ENCODE data around the gene ACSL3. TPM values are rescaled to one million over a fixed set of nuclear protein-coding genes. Genes with fewer than 3 reads are reported as not detected.
"Not testable (repeated sequence)": the region's sequence is repeated elsewhere in the genome, so short reads cannot be mapped to it uniquely, and the experiment has no call there.

The ACSL3 gene
- polyA plus RNA-seq, 10 donors = 34.3 to 50.1 (median 44.9) TPM

DNA sequence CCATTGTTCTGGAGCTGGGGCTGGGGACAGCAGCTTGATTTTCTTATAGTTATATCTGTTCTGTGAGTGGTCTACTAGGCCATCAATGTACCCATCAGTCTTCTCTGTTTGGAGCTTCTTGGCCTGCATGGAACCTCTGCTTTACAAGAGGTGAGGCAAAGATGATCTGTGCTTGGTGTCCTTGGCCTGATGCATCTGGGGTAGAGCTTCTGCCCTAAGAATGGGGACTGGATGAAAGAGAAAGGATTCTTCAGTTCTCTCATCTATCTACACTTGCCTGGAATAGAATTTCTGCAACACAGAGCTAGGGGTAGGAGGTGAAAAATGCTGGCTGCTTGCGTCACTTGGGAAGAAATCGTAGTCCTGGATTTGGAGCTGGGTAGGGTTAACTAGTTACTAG lies 46.2 kb downstream of the ACSL3 start:
- no peak for DNase-seq

DNA sequence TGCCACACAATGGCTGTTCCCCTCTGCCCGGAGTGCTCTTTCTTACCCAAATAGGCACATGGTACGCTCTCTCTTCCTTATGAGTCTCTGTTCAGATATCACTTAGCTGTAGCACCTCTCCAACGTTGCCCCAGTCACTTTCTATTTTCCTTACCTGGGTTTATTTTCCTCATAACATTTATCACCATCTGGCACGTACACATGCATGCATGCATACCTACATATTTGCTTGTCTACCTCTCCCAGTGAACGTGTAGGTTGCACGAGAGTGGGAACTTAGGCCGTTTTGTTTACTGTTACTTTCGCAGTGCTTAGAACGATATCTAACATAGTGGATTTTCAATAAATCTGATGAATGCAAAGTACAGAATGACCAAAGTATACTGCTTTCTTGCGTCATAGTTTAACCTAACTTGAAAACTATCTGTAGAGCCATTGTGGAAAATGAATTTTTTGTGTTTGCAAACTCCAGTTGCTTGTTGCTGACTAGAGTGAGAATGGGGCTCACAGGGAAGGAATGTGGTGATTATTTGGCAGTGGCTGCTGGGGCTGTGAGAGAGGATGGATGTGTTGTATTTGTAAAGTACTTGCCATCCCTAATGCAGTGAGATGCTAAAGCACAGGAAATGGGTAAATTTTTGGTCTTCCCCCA lies 47.1 kb downstream of the ACSL3 start:
- DNase-seq = no peak

DNA sequence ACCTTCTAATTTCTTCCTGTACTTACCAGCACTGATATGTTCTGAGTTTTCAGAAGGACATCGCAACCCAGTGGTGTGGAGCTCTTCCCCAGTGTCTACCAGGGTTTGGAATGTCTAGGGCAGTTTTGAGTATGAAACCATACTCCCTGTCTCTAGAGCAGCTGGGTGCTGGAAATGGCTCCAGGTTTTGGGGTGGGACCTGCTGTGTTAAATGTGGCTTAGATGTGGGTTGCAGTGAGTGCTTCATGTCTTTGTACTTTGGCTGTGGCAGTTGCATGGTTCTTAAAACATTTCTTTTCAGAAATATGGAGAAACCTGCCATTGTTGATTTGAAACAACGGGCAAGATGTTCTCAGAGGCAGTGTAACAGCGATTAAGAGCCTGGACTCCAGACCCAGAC lies 48.5 kb downstream of the ACSL3 start:
- DNase-seq = no peak

DNA sequence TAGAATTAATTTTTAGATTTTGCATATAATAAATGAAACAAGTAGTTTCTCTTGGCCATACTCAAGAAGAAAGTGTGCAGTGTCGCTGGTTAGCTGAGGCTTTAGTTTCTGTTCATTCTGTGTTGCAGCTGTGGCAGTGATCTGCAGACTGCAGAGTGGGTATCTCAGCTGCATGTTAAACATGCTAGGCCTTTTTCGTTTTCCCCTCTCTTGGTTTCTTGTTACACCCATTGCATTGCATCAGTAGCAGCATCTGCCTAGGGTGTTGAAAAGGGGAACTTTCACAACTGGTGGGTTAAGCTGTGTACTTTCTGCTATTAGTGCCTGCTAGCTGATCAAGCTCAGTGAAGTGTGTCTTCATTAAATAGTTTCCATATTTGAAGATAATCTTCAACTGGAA lies 51.3 kb downstream of the ACSL3 start:
- DNase-seq = peak in 2 of 3 donors; percentile 18 to 23

DNA sequence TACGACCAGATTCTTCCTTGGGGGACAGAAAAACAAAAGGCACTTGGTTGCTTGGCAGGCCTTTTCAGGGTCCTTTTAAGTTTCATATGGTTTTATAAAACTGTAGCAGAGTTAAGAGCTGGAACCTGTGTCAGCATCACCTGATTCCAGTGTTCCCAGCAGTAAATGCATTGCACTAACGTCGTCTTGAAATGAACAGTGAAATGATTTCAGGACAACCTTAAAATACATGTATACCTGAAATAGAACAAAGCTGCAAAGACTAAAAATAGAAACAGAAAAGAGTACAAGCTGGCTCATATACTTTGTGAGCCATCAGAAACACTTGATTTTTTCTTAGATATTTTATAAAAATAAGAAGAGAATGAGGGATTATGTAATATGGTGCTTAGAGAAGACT lies 51.9 kb downstream of the ACSL3 start:
- no peak for DNase-seq

DNA sequence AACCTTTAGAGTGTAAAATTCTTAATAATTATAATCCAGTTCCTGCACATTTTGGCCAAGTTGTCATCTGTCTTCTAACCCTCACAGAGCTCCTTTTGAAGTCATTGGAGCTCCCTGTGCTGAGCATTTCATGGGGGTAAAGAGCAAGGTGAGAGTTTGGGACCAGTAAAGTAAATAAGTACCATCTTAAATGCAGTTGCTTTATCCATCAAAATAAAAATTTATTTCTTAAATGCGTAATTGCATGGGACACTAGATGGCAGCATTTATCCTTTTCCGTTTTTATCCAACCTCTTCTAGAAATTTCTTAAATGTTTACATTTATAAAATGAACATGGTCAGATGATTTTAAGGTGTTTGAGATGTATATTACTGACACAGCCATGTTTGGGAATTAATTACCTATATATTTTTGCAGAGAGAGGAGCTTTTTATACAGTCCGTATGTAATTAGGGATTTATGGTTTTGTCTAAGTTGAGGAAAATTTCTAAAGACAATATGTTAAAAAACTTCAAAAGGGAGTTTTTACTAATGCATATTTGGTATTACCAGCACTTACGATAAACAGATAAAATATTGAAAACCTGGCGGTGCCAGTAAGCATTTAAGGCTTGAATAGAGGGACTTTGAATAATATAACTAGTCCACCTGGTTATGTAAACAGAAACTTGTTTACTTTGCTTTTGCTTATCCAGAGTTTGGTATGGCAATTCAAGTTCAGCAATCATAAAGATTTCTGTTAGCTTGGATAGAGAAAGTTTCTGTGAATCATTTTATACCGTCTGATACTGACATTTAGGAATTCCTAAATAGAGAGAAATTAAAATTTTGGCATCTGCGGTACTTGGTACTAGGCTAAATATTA lies 54.5 kb downstream of the ACSL3 start:
- DNase-seq = peak in 1 of 3 donors; percentile 26

DNA sequence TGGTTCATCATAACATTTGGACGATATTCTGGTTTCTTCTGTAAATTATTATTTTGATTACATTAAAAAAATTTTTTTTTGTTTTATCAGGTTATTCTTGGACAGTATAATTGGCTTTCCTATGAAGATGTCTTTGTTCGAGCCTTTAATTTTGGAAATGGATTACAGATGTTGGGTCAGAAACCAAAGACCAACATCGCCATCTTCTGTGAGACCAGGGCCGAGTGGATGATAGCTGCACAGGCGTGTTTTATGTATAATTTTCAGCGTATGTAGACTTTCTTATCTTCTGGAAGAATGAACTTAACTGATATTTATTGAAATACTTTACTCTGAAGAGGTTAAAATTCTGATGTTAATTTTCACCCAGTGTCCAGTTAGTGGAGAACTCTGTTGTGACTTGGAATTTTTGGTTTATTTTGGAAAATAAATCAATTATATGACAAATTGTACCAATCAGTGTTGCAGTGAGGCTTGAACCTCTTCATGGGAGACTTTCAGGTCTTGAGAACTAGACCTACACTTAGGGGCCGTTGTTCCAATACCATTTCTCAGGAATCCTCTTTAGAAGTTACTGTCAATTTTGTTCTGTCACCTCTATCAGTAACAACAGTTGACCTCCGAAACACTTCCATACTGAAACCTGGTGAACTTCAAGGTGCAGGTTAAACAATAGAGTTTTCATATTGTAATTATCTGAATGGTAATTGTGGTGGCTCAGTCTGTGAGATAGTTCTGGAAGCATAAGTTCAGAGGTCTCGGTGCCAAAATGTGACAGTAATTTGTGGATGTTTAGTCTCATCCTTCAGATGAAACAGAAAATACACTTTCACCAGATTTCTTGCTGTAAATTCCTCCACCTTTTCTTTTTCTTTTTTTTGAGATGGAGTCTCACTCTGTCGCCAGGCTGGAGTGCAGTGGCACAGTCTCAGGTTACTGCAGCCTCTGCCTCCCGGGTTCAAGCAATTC lies 55.7 kb downstream of the ACSL3 start:
- no peak for DNase-seq

DNA sequence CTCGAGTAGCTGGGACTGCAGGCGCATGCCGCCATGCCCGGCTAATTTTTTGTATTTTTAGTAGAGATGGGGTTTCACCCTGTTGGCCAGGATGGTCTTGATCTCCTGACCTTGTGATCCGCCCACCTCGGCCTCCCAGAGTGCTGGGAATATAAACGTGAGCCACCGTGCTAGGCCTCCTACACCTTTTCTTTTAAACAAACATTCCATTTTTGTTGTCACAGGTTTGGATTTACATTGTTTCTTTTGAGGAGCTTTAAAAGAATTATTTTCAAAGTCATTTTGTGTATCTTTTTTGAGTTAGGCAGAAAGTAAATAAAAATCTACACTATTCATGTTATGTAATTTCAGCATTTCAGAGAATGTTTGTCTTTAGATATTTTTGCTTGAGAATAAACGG lies 56.4 kb downstream of the ACSL3 start:
- DNase-seq = not testable (repeated sequence)

DNA sequence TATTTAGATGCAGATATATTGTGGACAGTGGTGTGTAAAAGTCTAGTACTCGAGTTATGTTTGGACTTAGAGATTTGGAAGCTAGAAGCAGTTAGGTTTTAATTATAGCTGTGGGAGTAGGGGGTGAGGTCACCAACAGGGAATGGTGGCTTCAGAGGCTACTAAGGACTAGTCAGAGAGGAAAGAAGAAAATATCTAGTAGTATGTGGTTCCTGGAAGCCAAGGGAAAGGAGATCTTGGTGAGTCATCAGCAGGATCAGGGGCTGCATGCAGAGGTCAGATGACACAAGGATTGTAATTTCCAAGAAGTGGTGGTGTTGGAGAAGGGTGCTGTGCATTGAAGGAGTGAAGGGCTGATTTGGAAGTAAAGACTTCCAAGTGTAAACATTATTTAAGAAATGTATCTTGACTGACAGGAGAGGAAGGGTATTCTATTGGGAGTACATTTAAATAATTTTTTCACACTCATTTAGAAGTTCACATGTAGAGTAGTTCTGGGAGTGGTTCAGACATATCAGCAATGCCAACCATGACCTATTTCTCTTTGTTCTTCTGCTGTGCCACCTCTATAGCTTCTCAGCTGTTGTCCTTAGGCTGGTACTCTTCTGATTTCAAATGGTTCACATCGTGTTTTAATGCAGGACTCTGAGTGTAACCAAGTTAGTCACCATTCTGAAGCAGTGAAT lies 59.1 kb downstream of the ACSL3 start:
- DNase-seq = peak in 1 of 3 donors; percentile 78

DNA sequence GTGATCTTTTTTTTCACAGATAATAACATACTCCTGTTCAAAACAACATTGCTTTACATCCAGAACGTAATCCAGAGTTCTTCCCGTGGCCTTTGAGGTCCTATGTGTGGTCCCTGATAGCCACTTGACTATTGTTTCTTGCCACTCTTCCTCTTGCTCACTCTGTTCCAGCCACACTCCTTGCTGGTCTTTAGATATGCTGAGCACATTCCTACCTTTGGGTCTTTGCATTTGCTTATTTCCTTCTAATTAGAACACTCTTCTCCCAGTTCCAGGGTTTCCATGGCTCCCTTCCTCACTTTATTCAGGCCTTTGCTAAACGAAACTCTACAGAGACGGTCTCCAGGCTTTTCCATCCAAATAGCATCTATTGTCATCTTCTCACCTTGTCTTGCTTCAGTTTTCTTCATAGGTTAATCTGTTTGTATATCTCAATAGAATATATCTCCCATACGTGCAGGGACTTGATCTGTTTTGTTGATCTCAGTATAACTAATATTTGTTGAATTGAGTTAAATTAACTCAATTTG lies 59.9 kb downstream of the ACSL3 start:
- no peak for DNase-seq

DNA sequence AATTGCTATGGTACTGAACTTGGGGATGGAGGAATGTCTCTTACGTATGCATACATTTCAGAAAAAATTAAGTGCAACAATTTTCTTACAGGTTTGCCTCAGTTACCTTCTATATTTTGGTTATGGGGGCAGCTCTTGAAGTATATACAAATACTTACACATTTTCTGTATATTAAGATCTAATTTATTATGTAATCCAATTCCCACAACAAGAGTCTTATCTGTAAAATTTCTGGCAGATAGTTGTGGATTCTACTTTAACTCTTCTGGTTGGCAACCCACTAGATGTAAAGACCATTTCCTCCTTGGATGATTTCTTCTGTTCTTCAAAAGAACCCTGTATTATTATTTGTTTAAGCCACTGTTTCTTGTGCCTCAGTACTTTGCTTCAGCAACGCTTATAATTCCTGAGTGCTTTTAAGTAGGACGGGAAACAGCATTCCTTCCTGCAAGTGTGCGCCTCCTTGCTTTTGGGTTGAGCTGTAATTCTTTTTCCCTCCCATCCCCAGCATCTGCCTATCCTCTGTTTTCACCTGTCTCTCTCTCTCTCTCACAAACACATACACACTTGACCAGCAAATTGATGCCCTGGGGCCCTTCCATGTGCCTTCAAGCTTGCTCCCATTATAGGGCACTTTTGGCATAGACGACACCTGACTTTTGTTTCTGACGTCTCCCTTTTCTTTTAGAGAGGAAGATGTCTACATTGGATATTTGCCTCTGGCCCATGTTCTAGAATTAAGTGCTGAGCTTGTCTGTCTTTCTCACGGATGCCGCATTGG lies 61.4 kb downstream of the ACSL3 start:
- DNase-seq = no peak

DNA sequence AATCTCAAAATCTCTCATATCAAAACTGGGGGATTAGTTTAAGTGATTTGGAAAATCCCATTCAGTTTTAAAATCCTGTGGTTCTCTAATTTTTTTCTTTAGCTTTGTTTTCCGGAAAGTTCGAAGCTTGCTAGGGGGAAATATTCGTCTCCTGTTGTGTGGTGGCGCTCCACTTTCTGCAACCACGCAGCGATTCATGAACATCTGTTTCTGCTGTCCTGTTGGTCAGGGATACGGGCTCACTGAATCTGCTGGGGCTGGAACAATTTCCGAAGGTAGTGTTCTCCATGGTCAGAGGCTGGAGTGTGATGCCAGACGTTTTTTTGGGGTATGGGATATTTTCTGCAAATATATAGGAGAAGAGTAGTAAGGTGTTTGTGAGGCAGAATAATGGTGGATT lies 66.1 kb downstream of the ACSL3 start:
- DNase-seq = no peak

DNA sequence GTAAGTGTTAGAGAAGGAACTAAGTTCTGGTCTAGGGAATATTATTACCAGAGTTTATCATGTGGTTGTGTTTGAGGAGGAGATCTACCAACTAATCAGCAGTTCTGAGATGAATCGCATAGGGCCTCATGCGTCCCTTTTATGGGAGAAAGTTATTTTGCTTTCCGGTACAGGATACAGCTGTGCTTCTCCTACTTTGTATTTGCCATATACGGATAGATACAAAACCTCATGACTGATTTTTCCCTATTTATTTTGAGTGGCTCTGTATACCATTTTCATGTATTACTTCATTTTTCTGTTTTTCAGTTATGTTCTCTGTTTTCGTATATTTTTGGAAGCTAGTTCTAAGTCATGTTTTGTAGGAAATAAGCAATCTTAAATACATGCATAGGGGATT lies 66.8 kb downstream of the ACSL3 start:
- no peak for DNase-seq

DNA sequence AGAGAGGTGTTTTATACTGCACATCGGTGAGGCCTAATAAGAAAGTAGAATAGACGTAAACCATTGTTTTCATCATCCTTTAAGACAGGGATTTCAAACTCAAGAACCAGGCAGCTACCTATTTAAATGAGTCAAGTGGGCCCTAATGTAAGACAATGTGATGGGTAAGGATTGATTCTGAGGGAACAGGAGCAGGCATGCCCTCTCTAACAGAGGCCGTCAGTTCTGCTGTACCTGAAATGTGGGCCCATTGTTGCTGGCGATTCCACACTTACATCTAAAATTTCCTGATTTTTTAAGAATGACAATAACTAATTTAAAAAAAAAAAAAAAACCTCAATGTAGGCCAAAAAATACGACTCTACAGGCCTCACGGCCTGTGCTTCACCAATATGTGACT lies 67.5 kb downstream of the ACSL3 start:
- DNase-seq = no peak

DNA sequence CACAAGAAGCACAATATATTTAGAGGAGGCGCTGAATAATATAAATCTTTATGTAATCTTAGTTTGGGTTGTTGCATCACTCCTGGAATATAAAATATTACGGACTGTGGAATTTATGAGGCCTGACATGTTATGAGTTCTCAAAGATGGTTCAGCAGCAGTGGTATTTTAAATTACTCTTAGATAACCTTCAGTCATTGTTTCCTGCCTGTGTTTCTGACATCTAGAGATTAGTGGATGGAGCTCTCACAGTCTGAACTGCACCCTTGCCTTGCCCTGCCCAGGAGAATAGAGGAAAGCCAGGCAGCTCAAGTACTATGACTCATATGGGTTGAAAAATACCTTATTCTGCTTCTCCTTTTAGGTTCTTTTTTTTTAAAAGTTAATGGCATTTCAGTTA lies 70.0 kb downstream of the ACSL3 start:
- no peak for DNase-seq

DNA sequence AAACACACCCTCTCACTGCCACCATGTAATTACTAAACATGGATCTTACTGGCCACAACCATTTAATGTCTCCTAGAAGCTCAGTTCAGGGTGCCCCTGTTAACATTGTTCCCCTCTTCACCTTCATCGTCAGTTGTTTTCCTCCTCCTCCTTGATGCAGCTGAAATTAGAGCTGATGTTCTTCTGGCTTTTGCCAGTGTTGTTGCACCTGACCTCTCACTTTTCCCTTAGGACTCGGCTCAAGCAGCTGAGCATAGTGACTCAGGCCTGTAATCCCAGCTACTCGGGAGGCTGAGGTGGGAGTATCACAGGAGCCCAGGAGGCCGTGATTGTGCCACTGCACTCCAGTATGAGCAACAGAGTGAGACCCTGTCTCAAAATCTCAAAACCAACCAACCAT lies 70.8 kb downstream of the ACSL3 start:
- no peak for DNase-seq

DNA sequence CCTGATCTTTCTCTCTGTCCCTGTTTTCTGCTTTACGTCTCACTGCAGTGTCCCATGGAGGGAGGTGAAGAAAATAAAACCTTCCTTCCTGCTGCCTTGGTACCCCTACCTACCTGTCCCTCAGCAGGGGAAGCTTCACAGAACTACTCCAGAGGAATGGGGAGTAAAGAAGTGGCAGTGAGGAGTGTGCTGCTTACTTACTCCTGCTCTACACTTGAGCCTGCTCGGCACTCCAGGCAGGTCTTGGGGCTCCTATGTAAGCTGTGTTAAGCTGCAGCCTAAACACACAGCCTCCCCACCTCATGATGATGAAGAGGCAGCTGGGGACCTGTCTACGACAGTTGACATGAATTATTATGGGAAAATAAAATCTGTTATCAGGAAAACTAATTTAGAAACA lies 72.6 kb downstream of the ACSL3 start:
- DNase-seq = no peak

DNA sequence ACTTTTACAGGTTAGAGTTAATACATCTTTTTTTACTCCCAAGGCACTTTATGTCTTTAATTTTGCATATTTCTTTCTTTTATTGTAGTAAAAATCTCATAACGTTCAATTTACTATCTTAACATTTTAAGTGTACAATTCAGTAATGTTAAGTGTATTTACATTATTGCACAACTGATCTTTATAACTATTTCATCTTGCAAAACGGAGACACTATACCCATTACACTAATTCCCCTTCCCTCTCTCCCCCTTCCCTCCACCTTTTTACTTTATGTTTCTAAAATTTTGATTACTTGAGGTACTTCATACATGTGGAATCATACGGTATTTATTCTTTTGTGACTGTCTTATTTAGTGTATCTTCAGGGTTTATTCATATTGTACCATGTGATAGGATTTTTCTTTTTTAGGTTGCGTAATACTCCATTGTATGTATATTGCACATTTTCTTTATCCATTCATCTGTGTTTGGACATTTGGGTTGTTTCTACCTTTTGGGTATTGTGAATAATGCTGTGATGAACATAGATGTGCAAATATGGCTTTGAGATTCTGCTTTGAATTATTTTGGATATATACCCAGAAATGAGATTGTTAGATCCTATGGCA lies 75.0 kb downstream of the ACSL3 start:
- no peak for DNase-seq

DNA sequence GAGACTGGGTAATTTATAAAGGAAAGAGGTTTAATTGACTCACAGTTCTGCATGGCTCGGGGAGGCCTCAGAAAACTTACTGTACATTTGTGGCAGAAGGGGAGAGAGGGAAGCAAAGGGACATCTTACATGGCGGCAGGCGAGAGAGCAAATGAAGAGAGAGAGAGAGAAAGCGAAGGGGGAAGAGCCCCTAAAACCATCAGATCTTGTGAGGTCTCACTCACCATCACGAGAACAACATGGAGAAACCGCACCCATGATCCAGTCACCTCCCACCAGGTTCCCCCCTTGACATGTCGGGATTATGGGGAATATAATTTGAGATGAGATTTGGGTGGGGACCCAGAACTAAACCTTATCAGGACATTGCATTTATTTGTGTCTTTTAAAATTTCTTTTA lies 75.9 kb downstream of the ACSL3 start:
- DNase-seq = no peak

DNA sequence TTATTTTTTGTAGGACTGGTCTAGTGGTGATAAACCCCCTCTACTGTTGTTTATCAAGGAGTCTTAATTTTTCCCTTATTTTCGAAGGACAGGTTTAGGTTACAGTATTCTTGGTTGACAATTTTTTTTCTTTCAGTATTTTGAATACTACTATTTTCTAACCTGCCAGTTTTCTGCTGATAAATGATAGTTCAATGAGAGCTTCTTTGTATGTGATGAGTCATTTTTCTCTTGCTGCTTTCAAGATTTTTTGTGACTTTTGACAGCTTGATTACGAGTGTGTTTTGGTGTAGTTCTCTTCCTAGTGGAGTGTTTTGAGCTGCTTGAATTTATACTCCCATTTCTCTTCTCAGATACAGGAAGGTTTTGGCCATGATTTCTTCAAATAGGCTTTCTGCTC lies 77.5 kb downstream of the ACSL3 start:
- no peak for DNase-seq

Data from muscle of back (tissue), 11 donors.